ENCODE results near the gene SMIM24.
"Not testable (repeated sequence)": the region's sequence is repeated elsewhere in the genome, so short reads cannot be mapped to it uniquely, and the experiment has no call there.

Gene SMIM24

GRCh38 chr19:3463714-3464586 lies 16.4 kb downstream of the SMIM24 start:
- Mint-ChIP-seq H3K36me3 (ENCODE audit: low read depth) (peaks cover 14% of the 10 kb centered on the region), H3K27me3 (no peaks in the 10 kb centered on the region), H3K4me1 (ENCODE audit: low read depth) (no peaks in the 10 kb centered on the region), H3K27ac (no peak overlapping the region), H3K9me3 (no peaks in the 10 kb centered on the region), H3K4me3 (no peak overlapping the region)
- DNase-seq, result no peak

GRCh38 chr19:3462991-3463713 lies 17.2 kb downstream of the SMIM24 start:
- Mint-ChIP-seq H3K4me1 (ENCODE audit: low read depth) (no peaks in the 10 kb centered on the region), H3K27me3 (no peaks in the 10 kb centered on the region), H3K9me3 (no peaks in the 10 kb centered on the region), H3K4me3 (no peak overlapping the region), H3K27ac (no peak overlapping the region), H3K36me3 (ENCODE audit: low read depth) (peaks cover 14% of the 10 kb centered on the region)
- no peak for DNase-seq

- Mint-ChIP-seq H3K27ac (peak overlapping the region; percentile 24), H3K9me3 (no peaks in the 10 kb centered on the region), H3K27me3 (no peaks in the 10 kb centered on the region), H3K4me3 (no peak overlapping the region), H3K36me3 (ENCODE audit: low read depth) (peaks cover 19% of the 10 kb centered on the region), H3K4me1 (ENCODE audit: low read depth) (no peaks in the 10 kb centered on the region)
- no peak for DNase-seq
Measured at GRCh38 chr19:3459965-3460582, 20.3 kb downstream of the SMIM24 start.

- Mint-ChIP-seq H3K27me3 (no peaks in the 10 kb centered on the region), H3K9me3 (no peaks in the 10 kb centered on the region), H3K4me1 (ENCODE audit: low read depth) (no peaks in the 10 kb centered on the region), H3K4me3 (no peak overlapping the region), H3K27ac (no peak overlapping the region), H3K36me3 (ENCODE audit: low read depth) (peaks cover 27% of the 10 kb centered on the region)
- no peak for DNase-seq
Measured at GRCh38 chr19:3459089-3459881, 21.0 kb downstream of the SMIM24 start.

- H3K27ac Mint-ChIP-seq, result no peak overlapping the region
- no peaks in the 10 kb centered on the region for H3K4me1 Mint-ChIP-seq (ENCODE audit: low read depth)
- H3K4me3 Mint-ChIP-seq, result no peak overlapping the region
- no peaks in the 10 kb centered on the region for H3K9me3 Mint-ChIP-seq
- H3K36me3 Mint-ChIP-seq (ENCODE audit: low read depth), result peaks cover 31% of the 10 kb centered on the region
- no peak for DNase-seq
- no peaks in the 10 kb centered on the region for H3K27me3 Mint-ChIP-seq
Measured at GRCh38 chr19:3458229-3459088, 21.9 kb downstream of the SMIM24 start.

GRCh38 chr19:3457528-3458228 lies 22.6 kb downstream of the SMIM24 start:
- H3K36me3 Mint-ChIP-seq (ENCODE audit: low read depth), result peaks cover 36% of the 10 kb centered on the region
- no peak overlapping the region for H3K27ac Mint-ChIP-seq
- DNase-seq, result no peak
- no peak overlapping the region for H3K4me3 Mint-ChIP-seq
- H3K9me3 Mint-ChIP-seq, result no peaks in the 10 kb centered on the region
- H3K27me3 Mint-ChIP-seq, result no peaks in the 10 kb centered on the region
- no peaks in the 10 kb centered on the region for H3K4me1 Mint-ChIP-seq (ENCODE audit: low read depth)

GRCh38 chr19:3456925-3457527 lies 23.3 kb downstream of the SMIM24 start:
- DNase-seq, result no peak
- Mint-ChIP-seq H3K4me1 (ENCODE audit: low read depth) (no peaks in the 10 kb centered on the region), H3K9me3 (no peaks in the 10 kb centered on the region), H3K27ac (peak overlapping the region; percentile 38), H3K4me3 (no peak overlapping the region), H3K27me3 (no peaks in the 10 kb centered on the region), H3K36me3 (ENCODE audit: low read depth) (peaks cover 38% of the 10 kb centered on the region)

- H3K27me3 Mint-ChIP-seq, result no peaks in the 10 kb centered on the region
- no peak overlapping the region for H3K4me3 Mint-ChIP-seq
- H3K9me3 Mint-ChIP-seq, result no peaks in the 10 kb centered on the region
- no peak overlapping the region for H3K27ac Mint-ChIP-seq
- DNase-seq, result no peak
- H3K36me3 Mint-ChIP-seq (ENCODE audit: low read depth), result peaks cover 44% of the 10 kb centered on the region
- no peaks in the 10 kb centered on the region for H3K4me1 Mint-ChIP-seq (ENCODE audit: low read depth)
Measured at GRCh38 chr19:3455960-3456601, 24.2 kb downstream of the SMIM24 start.

GRCh38 chr19:3455393-3455955 lies 24.9 kb downstream of the SMIM24 start:
- Mint-ChIP-seq H3K4me1 (ENCODE audit: low read depth) (no peaks in the 10 kb centered on the region), H3K4me3 (no peak overlapping the region), H3K36me3 (ENCODE audit: low read depth) (peaks cover 50% of the 10 kb centered on the region)

GRCh38 chr19:3454656-3455392 lies 25.5 kb downstream of the SMIM24 start:
- Mint-ChIP-seq H3K36me3 (ENCODE audit: low read depth) (peaks cover 50% of the 10 kb centered on the region), H3K27me3 (no peaks in the 10 kb centered on the region), H3K9me3 (no peaks in the 10 kb centered on the region), H3K27ac (no peak overlapping the region), H3K4me1 (ENCODE audit: low read depth) (no peaks in the 10 kb centered on the region), H3K4me3 (no peak overlapping the region)
- no peak for DNase-seq

More at GRCh38 chr19:3455393-3455955, 24.9 kb downstream of the SMIM24 start:
- H3K27me3 Mint-ChIP-seq, result no peaks in the 10 kb centered on the region
- no peak for DNase-seq
- no peaks in the 10 kb centered on the region for H3K9me3 Mint-ChIP-seq
- no peak overlapping the region for H3K27ac Mint-ChIP-seq

- Mint-ChIP-seq H3K27ac (no peak overlapping the region), H3K4me3 (no peak overlapping the region), H3K4me1 (ENCODE audit: low read depth) (no peaks in the 10 kb centered on the region), H3K9me3 (no peaks in the 10 kb centered on the region), H3K36me3 (ENCODE audit: low read depth) (peaks cover 55% of the 10 kb centered on the region), H3K27me3 (no peaks in the 10 kb centered on the region)
- no peak for DNase-seq
Measured at GRCh38 chr19:3453840-3454239, 26.5 kb downstream of the SMIM24 start.

- not testable (repeated sequence) for H3K9me3 Mint-ChIP-seq; H3K27me3 Mint-ChIP-seq; H3K27ac Mint-ChIP-seq; H3K4me1 Mint-ChIP-seq (ENCODE audit: low read depth); H3K4me3 Mint-ChIP-seq; DNase-seq
- peaks cover 59% of the 10 kb centered on the region for H3K36me3 Mint-ChIP-seq (ENCODE audit: low read depth)
Measured at GRCh38 chr19:3452942-3453214, 27.4 kb downstream of the SMIM24 start.
